Raji (cell line): ENCODE results near the gene GPRC5A.

Source experiments
- POLR2A ChIP-seq: IDR thresholded peaks from 2 replicates; pipeline ENCODE4 v1.6.1; 2011; ENCODE audit warnings: low read depth, low read length, control low read depth; ENCODE audit not compliant: insufficient read depth

The GPRC5A gene

GRCh38 chr12:12941450-12942350 lies 50.3 kb downstream of the GPRC5A start:
- TF ChIP-seq POLR2A, result no peak

GRCh38 chr12:12943586-12944260 lies 52.4 kb downstream of the GPRC5A start:
- TF ChIP-seq POLR2A, result no peak

- no peak for TF ChIP-seq POLR2A
Measured at GRCh38 chr12:12945591-12945990, 54.2 kb downstream of the GPRC5A start.

- no peak for TF ChIP-seq POLR2A
Measured at GRCh38 chr12:12946686-12947355, 55.5 kb downstream of the GPRC5A start.

DNA sequence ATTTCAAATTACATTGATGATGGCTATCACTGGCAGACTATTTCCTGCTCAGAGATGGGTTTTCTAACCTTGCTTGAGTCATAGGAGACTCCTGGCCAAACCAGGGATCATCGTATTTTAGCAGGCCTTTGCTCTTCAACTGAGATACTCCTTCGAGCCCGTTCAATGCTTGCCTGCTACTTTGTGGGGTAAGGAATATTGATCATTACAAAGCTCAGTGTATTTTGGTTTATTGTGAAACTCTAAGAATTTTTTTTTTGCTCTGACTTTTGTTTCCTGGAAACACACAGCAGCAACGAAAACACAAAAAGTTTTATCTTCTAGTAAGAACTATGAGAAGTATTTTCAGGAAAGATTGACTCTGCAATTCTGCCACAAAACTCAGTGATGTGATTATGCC lies 56.5 kb downstream of the GPRC5A start:
- TF ChIP-seq POLR2A, result no peak

- TF ChIP-seq POLR2A, result no peak
Measured at GRCh38 chr12:12951504-12951903, 60.1 kb downstream of the GPRC5A start.

- TF ChIP-seq POLR2A, result no peak
Measured at GRCh38 chr12:12952036-12952435, 60.7 kb downstream of the GPRC5A start, which contains the start of gene GPRC5D. Gene GPRC5D, minus strand, starts transcription at chr12:12952170. Its CDS starts 1,786 bp downstream, at chr12:12950384.

DNA sequence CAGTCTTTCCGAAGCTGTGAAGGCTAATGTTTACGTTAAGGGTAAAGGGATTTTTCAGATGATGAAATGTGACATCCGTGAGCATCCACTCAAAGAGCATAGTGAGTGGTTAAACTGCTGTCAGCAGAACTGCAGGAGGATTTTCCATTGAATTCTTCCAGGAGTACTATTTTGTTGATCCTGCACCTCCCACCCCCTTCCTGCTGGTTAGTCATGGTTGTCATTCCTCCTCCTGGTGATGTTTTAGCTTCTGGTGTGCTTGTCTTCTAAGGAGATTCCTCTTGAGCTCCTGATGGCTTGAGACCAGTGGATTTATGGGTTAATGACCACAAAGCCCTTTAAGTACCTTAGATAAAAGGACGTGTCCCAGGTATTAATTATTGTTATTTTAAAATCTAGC lies 63.0 kb downstream of the GPRC5A start:
- TF ChIP-seq POLR2A, result no peak

GRCh38 chr12:12954878-12955625 lies 63.7 kb downstream of the GPRC5A start:
- TF ChIP-seq POLR2A, result no peak

DNA sequence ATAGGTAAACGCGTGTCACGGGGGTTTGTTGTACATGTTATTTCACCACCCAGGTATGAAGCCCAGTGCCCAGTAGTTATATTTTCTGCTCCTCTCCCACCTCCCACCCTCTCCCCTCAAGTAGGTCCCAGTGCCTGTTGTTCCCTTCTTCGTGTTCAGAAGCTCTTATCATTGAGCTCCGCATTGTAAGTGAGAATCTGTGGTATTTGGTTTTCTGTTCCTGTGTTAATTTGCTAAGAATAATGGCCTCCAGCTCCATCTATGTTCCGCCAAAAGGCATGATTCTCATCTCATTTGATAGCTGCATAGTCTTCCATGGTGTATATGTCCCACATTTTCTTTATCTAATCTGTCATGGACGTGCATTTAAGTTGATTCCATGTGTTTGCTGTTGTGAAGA lies 67.5 kb downstream of the GPRC5A start:
- no peak for TF ChIP-seq POLR2A

DNA sequence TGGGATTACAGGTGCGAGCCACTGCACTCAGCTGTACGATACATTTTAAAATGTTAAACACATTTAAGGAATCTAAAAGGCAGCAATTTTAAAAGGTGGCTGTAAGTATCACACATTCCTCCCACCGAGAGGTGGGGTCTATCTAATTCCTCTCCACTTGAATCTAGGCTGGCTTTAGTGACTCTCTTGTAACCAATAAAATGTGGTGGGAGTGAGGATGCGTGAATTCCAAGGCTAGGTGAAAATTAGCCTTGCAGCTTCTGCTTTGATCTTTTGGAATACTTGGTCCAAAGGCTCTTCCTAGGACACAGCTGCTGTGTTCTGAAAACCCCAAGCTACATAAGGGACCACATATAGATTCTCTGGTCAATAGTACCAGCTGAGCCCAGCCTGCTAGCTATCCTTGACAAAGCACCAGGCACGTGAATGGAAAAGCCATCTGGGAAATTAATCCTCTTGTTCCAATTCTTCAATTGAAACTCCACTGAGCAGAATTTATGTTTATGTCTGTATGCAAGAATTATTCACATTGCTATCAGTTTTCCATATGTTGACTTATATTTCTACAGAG lies 69.4 kb downstream of the GPRC5A start:
- TF ChIP-seq POLR2A, result no peak

DNA sequence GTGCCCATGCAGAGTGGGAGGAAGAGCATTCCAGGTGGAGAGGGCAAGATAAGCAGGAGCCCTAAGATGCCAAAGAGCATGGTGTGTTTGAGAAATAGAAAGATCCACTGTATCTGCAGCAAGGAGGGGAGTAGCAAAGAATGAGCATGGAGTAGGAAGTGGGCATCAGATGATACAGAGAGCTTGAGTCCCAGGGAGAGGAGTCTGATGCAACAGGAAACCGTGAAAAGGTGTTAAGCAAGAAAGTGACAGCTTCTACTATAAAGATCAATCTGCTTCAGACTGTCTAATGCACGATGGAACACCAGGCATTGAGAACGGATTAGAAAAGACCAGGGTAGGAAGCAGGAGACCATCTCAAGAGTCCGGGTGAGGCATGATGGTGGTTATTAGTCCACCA lies 72.9 kb downstream of the GPRC5A start:
- TF ChIP-seq POLR2A, result no peak

DNA sequence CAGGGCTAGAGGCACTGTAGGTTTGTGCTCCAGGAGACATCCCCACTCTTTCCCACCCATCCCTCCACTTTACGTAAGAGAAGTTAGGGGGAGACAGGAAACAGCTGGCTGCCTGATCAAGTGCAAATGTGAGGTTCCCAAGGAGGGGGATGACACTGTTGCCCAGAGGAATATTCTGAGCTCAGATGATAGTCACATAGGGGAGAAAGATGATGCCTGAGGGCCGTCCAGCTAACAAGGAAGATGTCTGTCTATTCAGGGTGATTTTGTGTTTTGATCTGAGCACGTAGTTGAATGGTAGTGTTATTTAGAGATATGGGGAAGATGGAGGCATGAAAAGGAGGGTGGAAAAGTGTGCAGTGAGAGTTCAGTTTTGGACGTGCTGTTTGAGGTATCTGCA lies 74.5 kb downstream of the GPRC5A start:
- TF ChIP-seq POLR2A, result no peak
